Measurements from ENCODE around the gene KIF1A. TPM values are rescaled to one million over a fixed set of nuclear protein-coding genes. Genes with fewer than 3 reads are reported as not detected.

Gene KIF1A
- total RNA-seq, 1 experiment from 2014 or later = not detected

- Histone ChIP-seq H3F3A (ENCODE audit: insufficient read depth, low read depth) (no peaks in the 10 kb centered on the region), H3K79me2 (ENCODE audit: low read depth) (no peaks in the 10 kb centered on the region), H2AFZ (no peak overlapping the region), H4K20me1 (ENCODE audit: insufficient read depth) (no peaks in the 10 kb centered on the region; the same call in 1 of the 2 replicates), H3K27me3 (ENCODE audit: insufficient read depth, low read depth) (peaks cover 98% of the 10 kb centered on the region), H3K4me2 (no peak overlapping the region), H3K4me3 (no peak overlapping the region), H3K36me3 (ENCODE audit: low read depth) (no peaks in the 10 kb centered on the region), H3K9me2 (ENCODE audit: insufficient read depth) (no peaks in the 10 kb centered on the region), H3K9me3 (ENCODE audit: insufficient read depth, low read depth) (peaks cover 7% of the 10 kb centered on the region; the same call in 1 of the 2 replicates), H3K4me1 (replicated peaks; ENCODE audit: insufficient read depth) (no peaks in the 10 kb centered on the region), H3K27ac (no peak overlapping the region)
- TF ChIP-seq, protein P1, sequence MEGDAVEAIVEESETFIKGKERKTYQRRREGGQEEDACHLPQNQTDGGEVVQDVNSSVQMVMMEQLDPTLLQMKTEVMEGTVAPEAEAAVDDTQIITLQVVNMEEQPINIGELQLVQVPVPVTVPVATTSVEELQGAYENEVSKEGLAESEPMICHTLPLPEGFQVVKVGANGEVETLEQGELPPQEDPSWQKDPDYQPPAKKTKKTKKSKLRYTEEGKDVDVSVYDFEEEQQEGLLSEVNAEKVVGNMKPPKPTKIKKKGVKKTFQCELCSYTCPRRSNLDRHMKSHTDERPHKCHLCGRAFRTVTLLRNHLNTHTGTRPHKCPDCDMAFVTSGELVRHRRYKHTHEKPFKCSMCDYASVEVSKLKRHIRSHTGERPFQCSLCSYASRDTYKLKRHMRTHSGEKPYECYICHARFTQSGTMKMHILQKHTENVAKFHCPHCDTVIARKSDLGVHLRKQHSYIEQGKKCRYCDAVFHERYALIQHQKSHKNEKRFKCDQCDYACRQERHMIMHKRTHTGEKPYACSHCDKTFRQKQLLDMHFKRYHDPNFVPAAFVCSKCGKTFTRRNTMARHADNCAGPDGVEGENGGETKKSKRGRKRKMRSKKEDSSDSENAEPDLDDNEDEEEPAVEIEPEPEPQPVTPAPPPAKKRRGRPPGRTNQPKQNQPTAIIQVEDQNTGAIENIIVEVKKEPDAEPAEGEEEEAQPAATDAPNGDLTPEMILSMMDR (conservative IDR thresholded peaks at IDR 0.05) = no peak
- no peak for TF ChIP-seq EZH2 (IDR thresholded peaks at IDR 0.05; ENCODE audit: low read depth)
- intact Hi-C loops (cut with micrococcal nuclease; ENCODE audit: unreplicated experiment) = no loop called here
- no TSS peak for BruUV-seq (replicated peaks)
- ChIA-PET POLR2A (ENCODE audit: unreplicated experiment) (no interaction called here), CTCF (interaction anchor here (0.7 kb wide), 1 partner anchor 161 kb away, joined by 3 read pairs; no protein-coding TSS in a partner anchor)
- DNase-seq = no peak
Measured at GRCh38 chr2:240825476-240825875, 5.5 kb upstream of the KIF1A start.

DNA sequence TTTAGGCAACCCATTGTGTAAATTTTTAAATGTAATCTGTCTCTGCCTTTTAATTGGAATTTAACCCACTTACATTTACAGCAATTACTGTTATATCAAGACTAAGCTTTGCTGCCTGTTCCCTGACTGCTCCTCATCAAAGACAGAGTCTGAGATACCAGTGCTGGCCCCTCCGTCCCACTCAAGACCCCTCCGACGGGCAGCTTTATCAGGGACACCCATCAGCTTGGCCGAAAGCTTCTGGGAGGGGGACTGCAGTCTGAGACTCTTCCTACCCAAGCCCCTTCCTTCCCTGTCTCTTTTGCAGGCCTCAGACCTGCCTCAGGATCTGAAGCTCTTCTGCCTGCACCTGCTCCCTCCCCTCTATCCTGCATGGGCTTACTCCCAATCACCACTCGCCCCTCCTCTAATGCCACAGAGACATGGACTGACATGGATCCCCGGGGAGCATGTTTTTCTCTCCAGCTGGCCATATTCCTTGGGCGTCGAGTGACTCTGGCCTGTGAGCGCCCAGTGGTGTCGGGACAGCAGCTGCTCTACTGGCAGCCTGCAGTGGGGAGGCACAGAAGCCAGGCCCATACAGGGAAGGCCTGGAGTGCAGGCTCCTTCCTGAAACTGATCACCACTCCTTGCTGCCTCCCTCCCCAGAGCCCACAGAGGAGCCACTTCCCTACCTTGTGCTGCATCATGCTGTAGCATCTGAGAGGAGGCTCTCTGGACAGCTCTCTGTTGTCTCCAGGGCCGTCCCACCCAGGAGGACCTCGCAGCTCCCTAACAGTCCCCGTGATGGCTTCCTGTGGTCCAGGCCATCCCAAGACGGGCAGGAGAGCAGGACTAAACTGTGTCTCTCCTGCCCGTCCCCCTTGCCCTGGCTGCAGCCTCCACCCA is 3.7 kb upstream of the KIF1A start:
- no TSS peak for BruUV-seq (replicated peaks)
- Histone ChIP-seq H3F3A (ENCODE audit: insufficient read depth, low read depth) (no peaks in the 10 kb centered on the region), H3K27me3 (ENCODE audit: insufficient read depth, low read depth) (peaks cover 85% of the 10 kb centered on the region), H4K20me1 (ENCODE audit: insufficient read depth) (no peaks in the 10 kb centered on the region; the same call in 1 of the 2 replicates), H3K27ac (no peak overlapping the region), H3K4me3 (no peak overlapping the region), H3K4me2 (no peak overlapping the region), H3K4me1 (replicated peaks; ENCODE audit: insufficient read depth) (no peaks in the 10 kb centered on the region), H2AFZ (no peak overlapping the region), H3K36me3 (ENCODE audit: low read depth) (no peaks in the 10 kb centered on the region), H3K9me3 (ENCODE audit: insufficient read depth, low read depth) (peaks cover 7% of the 10 kb centered on the region; the same call in 1 of the 2 replicates), H3K9me2 (ENCODE audit: insufficient read depth) (no peaks in the 10 kb centered on the region), H3K79me2 (ENCODE audit: low read depth) (no peaks in the 10 kb centered on the region)
- TF ChIP-seq, protein P1 (conservative IDR thresholded peaks at IDR 0.05) = no peak
- no peak for TF ChIP-seq EZH2 (IDR thresholded peaks at IDR 0.05; ENCODE audit: low read depth)
- no peak for DNase-seq
- POLR2A ChIA-PET (ENCODE audit: unreplicated experiment) = no interaction called here
- intact Hi-C loops (cut with micrococcal nuclease; ENCODE audit: unreplicated experiment) = no loop called here
- CTCF ChIA-PET = interaction anchor here (0.6 kb wide), 1 partner anchor 724 kb away, joined by 14 read pairs; no protein-coding TSS in a partner anchor

GRCh38 chr2:240822280-240822847 is 2.3 kb upstream of the KIF1A start:
- no TSS peak for BruUV-seq (replicated peaks)
- Histone ChIP-seq H3F3A (ENCODE audit: insufficient read depth, low read depth) (no peaks in the 10 kb centered on the region), H3K27me3 (ENCODE audit: insufficient read depth, low read depth) (peaks cover 85% of the 10 kb centered on the region), H3K4me2 (no peak overlapping the region), H4K20me1 (ENCODE audit: insufficient read depth) (no peaks in the 10 kb centered on the region; the same call in 1 of the 2 replicates), H2AFZ (no peak overlapping the region), H3K79me2 (ENCODE audit: low read depth) (no peaks in the 10 kb centered on the region), H3K4me3 (no peak overlapping the region), H3K36me3 (ENCODE audit: low read depth) (no peaks in the 10 kb centered on the region), H3K27ac (no peak overlapping the region), H3K9me3 (ENCODE audit: insufficient read depth, low read depth) (peaks cover 7% of the 10 kb centered on the region; the same call in 1 of the 2 replicates), H3K9me2 (ENCODE audit: insufficient read depth) (no peaks in the 10 kb centered on the region), H3K4me1 (replicated peaks; ENCODE audit: insufficient read depth) (no peaks in the 10 kb centered on the region)
- POLR2A ChIA-PET (ENCODE audit: unreplicated experiment) = interaction anchor here (0.6 kb wide), 1 partner anchor 19 kb away, joined by 4 read pairs; no protein-coding TSS in a partner anchor
- DNase-seq = no peak
- CTCF ChIA-PET = no interaction called here
- TF ChIP-seq, protein P1 (conservative IDR thresholded peaks at IDR 0.05) = no peak
- no peak for TF ChIP-seq EZH2 (IDR thresholded peaks at IDR 0.05; ENCODE audit: low read depth)
- intact Hi-C loops (cut with micrococcal nuclease; ENCODE audit: unreplicated experiment) = no loop called here
